ENCODE measurements around the gene DCHS2. TPM values are rescaled to one million over a fixed set of nuclear protein-coding genes. Genes with fewer than 3 reads are reported as not detected.
A peak's percentile ranks its signal among the peaks of the same experiment; 100 is the strongest.

Gene DCHS2
- total RNA-seq, 2 donors from 2014 or later: 0.13 to 0.24 TPM

DNA sequence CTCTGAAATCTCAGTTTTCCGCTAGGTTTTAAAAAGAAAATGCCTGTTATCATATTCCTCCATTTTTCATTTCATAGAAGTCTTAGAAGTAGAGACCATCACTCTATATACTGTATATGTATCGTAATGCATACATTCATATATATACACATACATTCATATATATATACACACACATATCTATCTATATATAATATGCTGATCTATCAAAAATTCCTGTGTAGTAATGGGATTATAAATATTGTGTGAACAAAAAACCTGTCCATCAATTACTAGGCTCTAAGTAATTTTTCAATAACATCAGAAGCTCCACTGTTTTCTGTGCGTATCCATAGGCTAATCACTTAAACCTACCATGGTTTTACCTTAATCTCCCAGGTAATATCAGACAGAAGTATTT lies 150.2 kb downstream of the DCHS2 start:
- TF ChIP-seq, protein P1, sequence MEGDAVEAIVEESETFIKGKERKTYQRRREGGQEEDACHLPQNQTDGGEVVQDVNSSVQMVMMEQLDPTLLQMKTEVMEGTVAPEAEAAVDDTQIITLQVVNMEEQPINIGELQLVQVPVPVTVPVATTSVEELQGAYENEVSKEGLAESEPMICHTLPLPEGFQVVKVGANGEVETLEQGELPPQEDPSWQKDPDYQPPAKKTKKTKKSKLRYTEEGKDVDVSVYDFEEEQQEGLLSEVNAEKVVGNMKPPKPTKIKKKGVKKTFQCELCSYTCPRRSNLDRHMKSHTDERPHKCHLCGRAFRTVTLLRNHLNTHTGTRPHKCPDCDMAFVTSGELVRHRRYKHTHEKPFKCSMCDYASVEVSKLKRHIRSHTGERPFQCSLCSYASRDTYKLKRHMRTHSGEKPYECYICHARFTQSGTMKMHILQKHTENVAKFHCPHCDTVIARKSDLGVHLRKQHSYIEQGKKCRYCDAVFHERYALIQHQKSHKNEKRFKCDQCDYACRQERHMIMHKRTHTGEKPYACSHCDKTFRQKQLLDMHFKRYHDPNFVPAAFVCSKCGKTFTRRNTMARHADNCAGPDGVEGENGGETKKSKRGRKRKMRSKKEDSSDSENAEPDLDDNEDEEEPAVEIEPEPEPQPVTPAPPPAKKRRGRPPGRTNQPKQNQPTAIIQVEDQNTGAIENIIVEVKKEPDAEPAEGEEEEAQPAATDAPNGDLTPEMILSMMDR (conservative IDR thresholded peaks at IDR 0.05): no peak
- H3K27ac Mint-ChIP-seq: no peak overlapping the region
- no peak overlapping the region for H3K27ac ChIP-seq (ENCODE audit: low read depth, low read length)
- WGBS, 2 experiments (ENCODE audit: insufficient coverage in 1 of 2, insufficient read length in 1 of 2): 92% methylated on average over 2 of the region's 3 CpGs; no CpG with 5 or more reads in 1 of the 2 experiments
- H3K27me3 ChIP-seq (ENCODE audit: control insufficient read depth, insufficient read depth, low read length, poor library complexity, severe bottlenecking): no peaks in the 10 kb centered on the region
- H3K9me3 Mint-ChIP-seq: no peaks in the 10 kb centered on the region
- H3K9me3 ChIP-seq (ENCODE audit: control insufficient read depth, low read length): no peaks in the 10 kb centered on the region
- no peak overlapping the region for H3K4me3 ChIP-seq (ENCODE audit: low read length)
- H3K4me3 Mint-ChIP-seq: no peak overlapping the region
- H3K36me3 Mint-ChIP-seq (ENCODE audit: low read depth): no peaks in the 10 kb centered on the region
- no peak overlapping the region for H3K9ac ChIP-seq (ENCODE audit: extremely low read depth, low read length, poor library complexity, severe bottlenecking)
- H3K4me1 Mint-ChIP-seq: peaks cover 4% of the 10 kb centered on the region
- H3K36me3 ChIP-seq (ENCODE audit: control insufficient read depth, insufficient read depth, low read length): no peaks in the 10 kb centered on the region
- no peaks in the 10 kb centered on the region for H3K4me1 ChIP-seq (ENCODE audit: control insufficient read depth, insufficient read depth, low read length)
- H3K27me3 Mint-ChIP-seq (ENCODE audit: insufficient read depth): no peaks in the 10 kb centered on the region
- no peak for DNase-seq

DNA sequence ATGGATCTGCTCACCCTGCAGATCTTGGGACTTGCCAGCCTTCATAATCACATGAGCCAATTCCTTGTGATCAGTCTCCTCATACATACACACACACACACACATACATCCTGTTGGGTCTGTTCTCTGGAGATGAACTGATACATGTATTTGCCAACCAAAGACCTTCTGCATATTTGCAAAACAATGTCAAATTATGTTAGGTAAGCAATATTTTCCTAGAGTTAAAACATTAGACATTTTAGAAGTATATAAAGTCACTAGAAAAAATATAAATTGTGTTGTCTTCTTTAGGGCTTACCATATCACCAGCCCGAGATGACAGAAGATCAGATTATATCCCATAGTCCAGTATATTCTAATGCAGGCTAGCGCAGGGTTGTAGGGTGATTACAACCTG lies 156.0 kb downstream of the DCHS2 start:
- TF ChIP-seq, protein P1 (conservative IDR thresholded peaks at IDR 0.05): no peak
- Histone ChIP-seq H3K9me3 (ENCODE audit: control insufficient read depth, low read length) (no peaks in the 10 kb centered on the region), H3K27ac (ENCODE audit: low read depth, low read length) (no peak overlapping the region), H3K4me1 (ENCODE audit: control insufficient read depth, insufficient read depth, low read length) (no peaks in the 10 kb centered on the region), H3K4me3 (ENCODE audit: low read length) (no peak overlapping the region), H3K36me3 (ENCODE audit: control insufficient read depth, insufficient read depth, low read length) (no peaks in the 10 kb centered on the region), H3K27me3 (ENCODE audit: control insufficient read depth, insufficient read depth, low read length, poor library complexity, severe bottlenecking) (peaks cover 39% of the 10 kb centered on the region), H3K9ac (ENCODE audit: extremely low read depth, low read length, poor library complexity, severe bottlenecking) (no peak overlapping the region)
- DNase-seq: no peak
- Mint-ChIP-seq H3K27me3 (ENCODE audit: insufficient read depth) (peaks cover 24% of the 10 kb centered on the region), H3K4me1 (no peaks in the 10 kb centered on the region), H3K27ac (no peak overlapping the region), H3K9me3 (no peaks in the 10 kb centered on the region), H3K4me3 (no peak overlapping the region), H3K36me3 (ENCODE audit: low read depth) (no peaks in the 10 kb centered on the region)
- WGBS, 2 experiments (ENCODE audit: insufficient coverage in 1 of 2, insufficient read length in 1 of 2): 85 to 98% methylated on average over 2 of the region's 2 CpGs

DNA sequence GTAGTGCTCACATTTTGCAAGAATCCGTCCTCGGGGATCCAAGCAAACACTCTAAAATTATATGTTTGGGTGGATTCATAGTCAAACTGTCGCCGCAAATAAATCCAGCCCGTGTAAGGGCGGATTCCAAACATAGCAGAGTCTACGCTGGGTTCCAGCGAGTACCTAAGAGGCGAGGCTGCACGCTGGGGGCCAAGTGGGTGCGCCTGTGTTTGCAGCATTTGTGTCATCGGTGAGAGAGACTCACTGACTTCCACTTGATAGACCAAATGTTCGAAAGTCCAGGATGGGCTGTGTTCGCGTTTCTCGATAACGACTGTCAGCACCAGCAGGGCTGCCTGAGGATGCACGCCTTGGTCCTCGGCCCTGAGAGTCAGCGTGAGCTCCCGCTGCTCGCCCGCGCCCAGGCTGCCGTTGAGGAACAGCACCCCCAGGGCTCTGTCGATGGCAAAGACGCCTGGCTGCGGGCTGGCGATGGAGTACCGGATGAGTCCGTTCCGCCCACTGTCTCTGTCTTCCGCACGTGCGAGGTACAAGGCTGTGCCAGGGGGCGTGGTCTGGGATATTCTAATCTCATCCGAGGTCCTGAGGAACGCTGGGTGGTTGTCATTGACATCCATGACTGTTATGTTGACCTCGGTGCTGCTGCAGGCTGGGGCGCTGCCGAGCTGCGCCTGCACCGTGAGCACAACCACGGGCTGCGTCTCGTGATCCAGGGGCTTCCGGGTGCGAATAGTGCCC lies 158.7 kb downstream of the DCHS2 start:
- WGBS, 2 experiments (ENCODE audit: insufficient coverage in 1 of 2, insufficient read length in 1 of 2): 15 to 17% methylated on average over 44 to 48 of the region's 48 CpGs
- Mint-ChIP-seq H3K9me3 (no peaks in the 10 kb centered on the region), H3K27ac (no peak overlapping the region), H3K36me3 (ENCODE audit: low read depth) (no peaks in the 10 kb centered on the region), H3K27me3 (ENCODE audit: insufficient read depth) (peaks cover 24% of the 10 kb centered on the region), H3K4me3 (peak overlapping the region; percentile 54), H3K4me1 (no peaks in the 10 kb centered on the region)
- H3K36me3 ChIP-seq (ENCODE audit: control insufficient read depth, insufficient read depth, low read length): no peaks in the 10 kb centered on the region
- peak; percentile 92 for DNase-seq
- H3K4me3 ChIP-seq (ENCODE audit: low read length): peak overlapping the region; percentile 73
- no peaks in the 10 kb centered on the region for H3K9me3 ChIP-seq (ENCODE audit: control insufficient read depth, low read length)
- TF ChIP-seq, protein P1 (conservative IDR thresholded peaks at IDR 0.05): peak; percentile 38
- H3K4me1 ChIP-seq (ENCODE audit: control insufficient read depth, insufficient read depth, low read length): no peaks in the 10 kb centered on the region
- H3K27ac ChIP-seq (ENCODE audit: low read depth, low read length): no peak overlapping the region
- H3K27me3 ChIP-seq (ENCODE audit: control insufficient read depth, insufficient read depth, low read length, poor library complexity, severe bottlenecking): peaks cover 39% of the 10 kb centered on the region
- no peak overlapping the region for H3K9ac ChIP-seq (ENCODE audit: extremely low read depth, low read length, poor library complexity, severe bottlenecking)
